Stomach (tissue), 9 donors: Measurements from ENCODE around the gene CCDC178. TPM values are rescaled to one million over a fixed set of nuclear protein-coding genes. Genes with fewer than 3 reads are reported as not detected.
"Not testable (repeated sequence)": the region's sequence is repeated elsewhere in the genome, so short reads cannot be mapped to it uniquely, and the experiment has no call there.

Experiments used
- DNase-seq, 2 donors: peaks; one replicate each; pipeline versions ENCODE4 v3.0.0 to v3.0.0-alpha.2; 2013 to 2019
- H3K27ac ChIP-seq, 5 donors: fragments of 200-600 bp in 4 of 5; sonication (generic) in 4 of 5; one replicate each; pipeline ENCODE4 v1.5.1; 2013 to 2019; ENCODE audit warnings: mild to moderate bottlenecking in 1 of 5, moderate library complexity in 1 of 5
- H3K27me3 ChIP-seq, 3 donors: fragments of 200-600 bp; sonication (generic); one replicate each; pipeline ENCODE4 v1.5.1; 2017 to 2019; ENCODE audit warnings: mixed run types in 1 of 3
- H3K36me3 ChIP-seq, 4 donors: fragments of 200-600 bp; sonication (generic); 1 replicate in 3 of 4; 2 replicates in 1 of 4; pipeline ENCODE4 v1.5.1; 2016 to 2019
- H3K4me1 ChIP-seq, 4 donors: fragments of 200-600 bp; sonication (generic); one replicate each; pipeline ENCODE4 v1.5.1; 2016 to 2019
- H3K4me3 ChIP-seq, 4 donors: fragments of 200-600 bp; sonication (generic) in 3 of 4; one replicate each; pipeline ENCODE4 v1.5.1; 2016 to 2019; ENCODE audit warnings: mild to moderate bottlenecking in 1 of 4
- H3K9me3 ChIP-seq, 4 donors: fragments of 200-600 bp; sonication (generic); one replicate each; pipeline ENCODE4 v1.5.1; 2016 to 2019
- CTCF ChIP-seq, 7 experiments: fragments of 450-650 bp in 4 of 7; fragments of 200-600 bp in 3 of 7; sonication (generic) in 3 of 7; IDR thresholded peaks; one replicate each; pipeline ENCODE4 v1.5.1; 2016 to 2019; ENCODE audit warnings: antibody characterized with exemption in 7 of 7, control low read depth in 2 of 7, mild to moderate bottlenecking in 1 of 7
- EP300 ChIP-seq: sonication (generic); formaldehyde crosslinking; IDR thresholded peaks from one replicate; pipeline ENCODE4 v1.6.1; 2017; ENCODE audit warnings: antibody characterized with exemption
- POLR2A ChIP-seq, 4 donors: fragments of 450-650 bp; IDR thresholded peaks; one replicate each; pipeline ENCODE4 v1.6.1; 2016; ENCODE audit warnings: antibody characterized with exemption in 4 of 4, control low read depth in 2 of 4, mild to moderate bottlenecking in 1 of 4, moderate library complexity in 1 of 4
- POLR2AphosphoS5 ChIP-seq, 3 donors: sonication (generic); formaldehyde crosslinking; IDR thresholded peaks; one replicate each; pipeline ENCODE4 v1.6.1; 2016; ENCODE audit warnings: antibody characterized with exemption in 3 of 3
- WGBS, 5 donors: extraction: QIAGEN DNeasy Blood & Tissue Kit in 3 of 5; methylation state at CpG; one replicate each; pipeline versions ENCODE4 v1.1.5 to v1.1.7; 2013 to 2018; 5-methylcytosine and 5-hydroxymethylcytosine counted together
- intact Hi-C: fragments of 100-400 bp; cut with DNase I; formaldehyde crosslinking; loops from one replicate; pipeline ENCODE4 v1.15.1; 2023; ENCODE audit warnings: low total_unique reads
- polyA plus RNA-seq, 3 donors: library from polyadenylated mRNA; stranded (reverse); fragments of 200-250 nt; gene quantifications; one replicate each; pipeline ENCODE4 v1.2.3, GENCODE V29; 2013
- total RNA-seq, 5 donors: library from RNA; depleted of rRNA; stranded (reverse); fragments of >200 nt; gene quantifications; one replicate each; pipeline versions ENCODE4 v1.1.0 to v1.2.3, GENCODE V29; 2014 to 2016
- donor health status: healthy with polysubstance abuse.
- donor health status: Bipolar disorder and iron deficiency.
- donor health status: healthy.

The CCDC178 gene
- total and polyA plus RNA-seq, 8 donors = 0.38 to 24.5 (median 1.8) TPM; not detected in 4

GRCh38 chr18:33183136-33183535 lies 257.4 kb downstream of the CCDC178 start:
- no peak overlapping the region for H3K27ac ChIP-seq
- 81 to 89% (median 83%) methylated on average over 4 of the region's 4 CpGs for WGBS, 5 donors
- H3K4me3 ChIP-seq = no peak overlapping the region
- DNase-seq = no peak
- peaks cover 0 to 4% (median 0%) of the 10 kb centered on the region in 4 donors for H3K4me1 ChIP-seq
- TF ChIP-seq EP300 (no peak), POLR2AphosphoS5 (IDR thresholded peaks at IDR 0.05) (no peak), POLR2A (IDR thresholded peaks at IDR 0.05) (no peak), CTCF (IDR thresholded peaks at IDR 0.05) (no peak)
- H3K36me3 ChIP-seq = no peaks in the 10 kb centered on the region
- no peaks in the 10 kb centered on the region for H3K27me3 ChIP-seq
- H3K9me3 ChIP-seq = no peaks in the 10 kb centered on the region
- intact Hi-C loops = no loop called here

- no peaks in the 10 kb centered on the region for H3K27me3 ChIP-seq
- TF ChIP-seq EP300 = no peak
- TF ChIP-seq CTCF (IDR thresholded peaks at IDR 0.05) = no peak
- TF ChIP-seq POLR2A (IDR thresholded peaks at IDR 0.05) = no peak
- no peak for TF ChIP-seq POLR2AphosphoS5 (IDR thresholded peaks at IDR 0.05)
- peaks cover 0 to 4% (median 0%) of the 10 kb centered on the region in 4 donors for H3K4me1 ChIP-seq
- no peaks in the 10 kb centered on the region for H3K9me3 ChIP-seq
- no peak for DNase-seq
- H3K36me3 ChIP-seq = no peaks in the 10 kb centered on the region
- intact Hi-C loops = no loop called here
- 69 to 87% (median 82%) methylated on average over 2 of the region's 2 CpGs for WGBS, 5 donors
- H3K27ac ChIP-seq = no peak overlapping the region
- H3K4me3 ChIP-seq = no peak overlapping the region
These were observed 259.5 kb downstream of the CCDC178 start for GRCh38 chr18:33181016-33181415.

- H3K4me3 ChIP-seq = no peak overlapping the region
- H3K9me3 ChIP-seq = no peaks in the 10 kb centered on the region
- no peak overlapping the region for H3K27ac ChIP-seq
- no peaks in the 10 kb centered on the region for H3K27me3 ChIP-seq
- TF ChIP-seq EP300 (no peak), CTCF (IDR thresholded peaks at IDR 0.05) (no peak), POLR2A (IDR thresholded peaks at IDR 0.05) (no peak)
- no peaks in the 10 kb centered on the region for H3K4me1 ChIP-seq
- no peaks in the 10 kb centered on the region for H3K36me3 ChIP-seq
- DNase-seq = no peak
- intact Hi-C loops = no loop called here
These were observed 271.3 kb downstream of the CCDC178 start for GRCh38 chr18:33169218-33169617.

GRCh38 chr18:33164121-33164520 lies 276.4 kb downstream of the CCDC178 start:
- 91 to 95% (median 93%) methylated on average over 9 of the region's 9 CpGs for WGBS, 5 donors
- DNase-seq, H3K36me3 ChIP-seq, H3K9me3 ChIP-seq, H3K27me3 ChIP-seq, H3K4me3 ChIP-seq, H3K4me1 ChIP-seq, intact Hi-C loops, H3K27ac ChIP-seq: not testable (repeated sequence)

GRCh38 chr18:33161131-33161530 lies 279.4 kb downstream of the CCDC178 start:
- intact Hi-C loops = no loop called here
- H3K27me3 ChIP-seq = no peaks in the 10 kb centered on the region
- no peaks in the 10 kb centered on the region for H3K4me1 ChIP-seq
- WGBS, 5 donors = 75 to 86% (median 77%) methylated on average over 2 of the region's 2 CpGs
- no peaks in the 10 kb centered on the region for H3K9me3 ChIP-seq
- H3K4me3 ChIP-seq = no peak overlapping the region
- TF ChIP-seq POLR2AphosphoS5 (IDR thresholded peaks at IDR 0.05) (no peak), POLR2A (IDR thresholded peaks at IDR 0.05) (no peak), CTCF (IDR thresholded peaks at IDR 0.05) (no peak), EP300 (no peak)
- H3K27ac ChIP-seq = no peak overlapping the region
- no peak for DNase-seq
- H3K36me3 ChIP-seq = no peaks in the 10 kb centered on the region
